ENCODE data around the gene GINS1.

DNA sequence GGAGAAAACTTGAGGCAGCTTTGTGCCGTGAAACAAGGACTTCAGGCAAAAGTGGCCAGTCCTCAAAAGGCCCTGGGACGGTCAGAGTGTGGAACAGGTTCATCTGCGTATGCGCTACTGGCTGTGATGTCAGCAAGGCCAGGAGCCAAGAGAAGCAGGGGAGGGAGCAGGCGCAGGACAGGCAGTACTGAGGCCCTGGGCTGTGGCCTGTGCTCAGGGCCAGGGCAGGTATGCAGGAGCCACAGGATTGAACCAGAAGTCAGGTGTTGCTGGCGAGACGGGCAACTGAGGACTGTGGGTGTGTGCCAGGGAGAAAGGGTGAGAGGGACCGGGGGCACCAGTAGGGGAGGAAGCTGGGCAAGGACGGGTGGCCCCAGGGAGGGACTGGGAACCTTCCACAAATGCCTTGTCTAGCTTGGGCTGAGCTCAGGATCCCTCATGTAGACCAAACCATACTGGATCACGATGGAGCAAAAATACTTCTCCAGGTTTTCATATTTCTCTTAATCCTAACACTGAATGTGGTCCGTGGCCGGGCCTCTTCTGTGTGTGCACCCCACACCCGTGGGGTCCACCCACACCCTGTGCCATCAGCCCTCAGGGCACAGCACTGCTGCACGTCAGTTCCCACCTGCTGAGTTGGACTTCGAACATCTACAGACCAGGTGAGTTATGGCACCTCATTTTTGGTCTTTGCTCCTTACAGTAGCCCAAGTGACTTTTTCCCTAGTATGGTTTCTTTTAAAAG lies 46.9 kb downstream of the GINS1 start:
- TF ChIP-seq, protein P1, sequence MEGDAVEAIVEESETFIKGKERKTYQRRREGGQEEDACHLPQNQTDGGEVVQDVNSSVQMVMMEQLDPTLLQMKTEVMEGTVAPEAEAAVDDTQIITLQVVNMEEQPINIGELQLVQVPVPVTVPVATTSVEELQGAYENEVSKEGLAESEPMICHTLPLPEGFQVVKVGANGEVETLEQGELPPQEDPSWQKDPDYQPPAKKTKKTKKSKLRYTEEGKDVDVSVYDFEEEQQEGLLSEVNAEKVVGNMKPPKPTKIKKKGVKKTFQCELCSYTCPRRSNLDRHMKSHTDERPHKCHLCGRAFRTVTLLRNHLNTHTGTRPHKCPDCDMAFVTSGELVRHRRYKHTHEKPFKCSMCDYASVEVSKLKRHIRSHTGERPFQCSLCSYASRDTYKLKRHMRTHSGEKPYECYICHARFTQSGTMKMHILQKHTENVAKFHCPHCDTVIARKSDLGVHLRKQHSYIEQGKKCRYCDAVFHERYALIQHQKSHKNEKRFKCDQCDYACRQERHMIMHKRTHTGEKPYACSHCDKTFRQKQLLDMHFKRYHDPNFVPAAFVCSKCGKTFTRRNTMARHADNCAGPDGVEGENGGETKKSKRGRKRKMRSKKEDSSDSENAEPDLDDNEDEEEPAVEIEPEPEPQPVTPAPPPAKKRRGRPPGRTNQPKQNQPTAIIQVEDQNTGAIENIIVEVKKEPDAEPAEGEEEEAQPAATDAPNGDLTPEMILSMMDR (conservative IDR thresholded peaks at IDR 0.05; ENCODE audit: low read length), result no peak
- no peak for TF ChIP-seq EZH2phosphoT487 (IDR thresholded peaks at IDR 0.05; ENCODE audit: borderline replicate concordance, low read depth, low read length)

Measured in OCI-LY7 (cell line).